Measurements from ENCODE around the gene NBAS. TPM values are rescaled to one million over a fixed set of nuclear protein-coding genes. Genes with fewer than 3 reads are reported as not detected.

NBAS gene
- total RNA-seq, 1 experiment from 2014 or later: 32.5 TPM

GRCh38 chr2:15357186-15357585 lies 203.9 kb downstream of the NBAS start:
- H3K27ac Mint-ChIP-seq: no peak overlapping the region
- H3K56ac ChIP-seq (ENCODE audit: insufficient read length, low read depth, low read length): no peak overlapping the region
- no peaks in the 10 kb centered on the region for H3K27me3 ChIP-seq (ENCODE audit: insufficient read depth, low read length)
- H3K79me1 ChIP-seq (ENCODE audit: insufficient read depth, low read depth, low read length, poor library complexity, severe bottlenecking): no peaks in the 10 kb centered on the region
- H3K4me2 ChIP-seq (ENCODE audit: insufficient read depth, insufficient read length, low read length): no peak overlapping the region
- no peaks in the 10 kb centered on the region for H3K27me3 Mint-ChIP-seq (ENCODE audit: low read depth)
- no peak overlapping the region for H3T11ph ChIP-seq (ENCODE audit: low read length)
- H3K4me1 Mint-ChIP-seq: peaks cover 21 to 25% of the 10 kb centered on the region in 2 experiments
- no peak for DNase-seq
- no peak overlapping the region for H2AFZ ChIP-seq (ENCODE audit: low read length)
- no peak overlapping the region for H3K27ac ChIP-seq (ENCODE audit: insufficient read length, low read depth, low read length)
- no peak overlapping the region for H2BK120ac ChIP-seq (ENCODE audit: low read depth, low read length, poor library complexity, severe bottlenecking)
- H3K79me2 ChIP-seq (ENCODE audit: insufficient read depth, low read length): no peaks in the 10 kb centered on the region
- H2BK5ac ChIP-seq (ENCODE audit: insufficient read length, low read length): no peak overlapping the region
- H2BK20ac ChIP-seq (ENCODE audit: low read depth, low read length, poor library complexity, severe bottlenecking): no peak overlapping the region
- H4K91ac ChIP-seq (ENCODE audit: insufficient read length, low read depth, low read length): no peak overlapping the region
- H4K5ac ChIP-seq (ENCODE audit: insufficient read length, low read depth, low read length): no peak overlapping the region
- no peak overlapping the region for H2BK15ac ChIP-seq (ENCODE audit: low read depth, low read length)
- H4K20me1 ChIP-seq (ENCODE audit: control insufficient read depth, insufficient read depth, insufficient read length): no peaks in the 10 kb centered on the region
- H3K36me3 Mint-ChIP-seq (ENCODE audit: insufficient read depth in 1 of 3, low read depth in 3 of 3): peaks cover under 1 to 6% (median 5%) of the 10 kb centered on the region in 3 experiments; a peak in 3 of 7 replicates
- H2AK5ac ChIP-seq (ENCODE audit: insufficient read length, low read length): no peak overlapping the region
- no peak overlapping the region for H3K4me3 Mint-ChIP-seq
- no peaks in the 10 kb centered on the region for H3K9me3 ChIP-seq (ENCODE audit: control insufficient read depth, low read depth, low read length)
- no peak overlapping the region for H3K14ac ChIP-seq (ENCODE audit: insufficient read depth, low read length)
- H2BK12ac ChIP-seq (ENCODE audit: insufficient read length, low read depth, low read length): no peak overlapping the region
- H3K23ac ChIP-seq (ENCODE audit: insufficient read length, low read depth, low read length): no peak overlapping the region
- no peaks in the 10 kb centered on the region for H3K23me2 ChIP-seq (ENCODE audit: insufficient read length, low read depth, low read length, poor library complexity, severe bottlenecking)
- H4K8ac ChIP-seq (replicated peaks; ENCODE audit: insufficient read length, low read depth, low read length): no peak overlapping the region
- no peak overlapping the region for H3K9ac ChIP-seq (ENCODE audit: extremely low read depth, insufficient read length, low read length)
- WGBS (ENCODE audit: extremely low coverage, insufficient read length, low lambda C conversion rate): no CpG with 5 or more reads among the region's 1 CpG
- TF ChIP-seq, protein P1, sequence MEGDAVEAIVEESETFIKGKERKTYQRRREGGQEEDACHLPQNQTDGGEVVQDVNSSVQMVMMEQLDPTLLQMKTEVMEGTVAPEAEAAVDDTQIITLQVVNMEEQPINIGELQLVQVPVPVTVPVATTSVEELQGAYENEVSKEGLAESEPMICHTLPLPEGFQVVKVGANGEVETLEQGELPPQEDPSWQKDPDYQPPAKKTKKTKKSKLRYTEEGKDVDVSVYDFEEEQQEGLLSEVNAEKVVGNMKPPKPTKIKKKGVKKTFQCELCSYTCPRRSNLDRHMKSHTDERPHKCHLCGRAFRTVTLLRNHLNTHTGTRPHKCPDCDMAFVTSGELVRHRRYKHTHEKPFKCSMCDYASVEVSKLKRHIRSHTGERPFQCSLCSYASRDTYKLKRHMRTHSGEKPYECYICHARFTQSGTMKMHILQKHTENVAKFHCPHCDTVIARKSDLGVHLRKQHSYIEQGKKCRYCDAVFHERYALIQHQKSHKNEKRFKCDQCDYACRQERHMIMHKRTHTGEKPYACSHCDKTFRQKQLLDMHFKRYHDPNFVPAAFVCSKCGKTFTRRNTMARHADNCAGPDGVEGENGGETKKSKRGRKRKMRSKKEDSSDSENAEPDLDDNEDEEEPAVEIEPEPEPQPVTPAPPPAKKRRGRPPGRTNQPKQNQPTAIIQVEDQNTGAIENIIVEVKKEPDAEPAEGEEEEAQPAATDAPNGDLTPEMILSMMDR (conservative IDR thresholded peaks at IDR 0.05): no peak
- H3K4ac ChIP-seq (ENCODE audit: low read depth, low read length): no peak overlapping the region
- H3K18ac ChIP-seq (ENCODE audit: insufficient read length, low read depth, low read length): no peak overlapping the region
- peaks cover 3% of the 10 kb centered on the region; the same call in 1 of the 2 replicates for H3K4me1 ChIP-seq (ENCODE audit: insufficient read depth, low read length)
- H3K9me3 Mint-ChIP-seq: no peaks in the 10 kb centered on the region; a peak in 1 of 5 replicates
